Measurements from ENCODE around the gene SLC5A10. TPM values are rescaled to one million over a fixed set of nuclear protein-coding genes. Genes with fewer than 3 reads are reported as not detected.
A peak's percentile ranks its signal among the peaks of the same experiment; 100 is the strongest.
"Not testable (repeated sequence)": the region's sequence is repeated elsewhere in the genome, so short reads cannot be mapped to it uniquely, and the experiment has no call there.

SLC5A10 gene
- total RNA-seq, 4 donors from 2014 or later, result not detected

- Histone ChIP-seq H3K27ac (no peak overlapping the region), H3K4me1 (no peaks in the 10 kb centered on the region), H3K9me3 (no peaks in the 10 kb centered on the region), H3K4me3 (no peak overlapping the region), H3K27me3 (no peaks in the 10 kb centered on the region), H3K36me3 (no peaks in the 10 kb centered on the region)
- peak in 1 of 3 donors; percentile 53 for DNase-seq
- TF ChIP-seq CTCF (IDR thresholded peaks at IDR 0.05) (no peak), POLR2A (IDR thresholded peaks at IDR 0.05) (no peak)
Measured at GRCh38 chr17:19021622-19022083, 69.7 kb downstream of the SLC5A10 start.

GRCh38 chr17:19022128-19022527, 70.2 kb downstream of the SLC5A10 start:
- Histone ChIP-seq H3K36me3 (no peaks in the 10 kb centered on the region), H3K4me3 (no peak overlapping the region), H3K27me3 (no peaks in the 10 kb centered on the region), H3K27ac (no peak overlapping the region), H3K9me3 (no peaks in the 10 kb centered on the region), H3K4me1 (no peaks in the 10 kb centered on the region)
- TF ChIP-seq CTCF (IDR thresholded peaks at IDR 0.05) (no peak), POLR2A (IDR thresholded peaks at IDR 0.05) (no peak)
- no peak for DNase-seq

GRCh38 chr17:19022747-19023146, 70.8 kb downstream of the SLC5A10 start:
- DNase-seq, result no peak
- Histone ChIP-seq H3K9me3 (no peaks in the 10 kb centered on the region), H3K4me1 (no peaks in the 10 kb centered on the region), H3K27ac (no peak overlapping the region), H3K4me3 (no peak overlapping the region), H3K36me3 (no peaks in the 10 kb centered on the region), H3K27me3 (no peaks in the 10 kb centered on the region)
- no peak for TF ChIP-seq POLR2A (IDR thresholded peaks at IDR 0.05)
- no peak for TF ChIP-seq CTCF (IDR thresholded peaks at IDR 0.05)

GRCh38 chr17:19023209-19023999, 71.4 kb downstream of the SLC5A10 start:
- no peak for DNase-seq
- Histone ChIP-seq H3K36me3 (no peaks in the 10 kb centered on the region), H3K9me3 (no peaks in the 10 kb centered on the region), H3K27ac (no peak overlapping the region), H3K4me1 (no peaks in the 10 kb centered on the region), H3K4me3 (no peak overlapping the region), H3K27me3 (no peaks in the 10 kb centered on the region)
- TF ChIP-seq POLR2A (IDR thresholded peaks at IDR 0.05) (no peak), CTCF (IDR thresholded peaks at IDR 0.05) (no peak)

- TF ChIP-seq POLR2A (IDR thresholded peaks at IDR 0.05) (no peak), CTCF (IDR thresholded peaks at IDR 0.05) (no peak)
- Histone ChIP-seq H3K4me3 (no peak overlapping the region), H3K27me3 (no peaks in the 10 kb centered on the region), H3K27ac (no peak overlapping the region), H3K36me3 (no peaks in the 10 kb centered on the region), H3K9me3 (no peaks in the 10 kb centered on the region), H3K4me1 (no peaks in the 10 kb centered on the region)
- DNase-seq, result no peak
Measured at GRCh38 chr17:19024101-19025078, 72.4 kb downstream of the SLC5A10 start.

DNA sequence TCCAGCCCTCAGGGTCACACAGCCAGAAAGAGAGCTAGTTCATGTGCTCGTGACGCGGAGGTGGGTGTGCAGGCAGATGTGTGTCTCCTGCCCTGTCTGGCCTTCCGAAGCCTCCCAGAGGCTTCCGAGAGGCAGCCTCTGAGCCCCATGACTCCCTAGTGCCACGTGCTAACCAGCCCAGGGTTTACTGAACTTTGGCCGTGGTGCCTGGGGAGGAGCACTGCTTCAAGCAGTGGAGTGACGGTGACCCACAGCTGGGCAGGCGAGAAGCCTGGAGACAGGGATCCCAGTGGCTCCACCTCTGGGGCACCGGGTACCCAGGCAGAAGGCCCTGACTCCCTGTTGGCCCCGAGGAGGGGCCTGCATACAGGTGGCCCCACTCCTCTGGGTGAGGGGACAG, 76.7 kb downstream of the SLC5A10 start:
- H3K4me1 ChIP-seq, H3K27ac ChIP-seq, H3K36me3 ChIP-seq, H3K9me3 ChIP-seq, H3K4me3 ChIP-seq, DNase-seq, H3K27me3 ChIP-seq: not testable (repeated sequence)

GRCh38 chr17:19029740-19030139, 77.8 kb downstream of the SLC5A10 start:
- not testable (repeated sequence) for H3K27me3 ChIP-seq, H3K9me3 ChIP-seq, H3K4me3 ChIP-seq, DNase-seq, H3K4me1 ChIP-seq, H3K27ac ChIP-seq, H3K36me3 ChIP-seq

GRCh38 chr17:19030771-19031449, 78.9 kb downstream of the SLC5A10 start:
- H3K4me1 ChIP-seq, H3K9me3 ChIP-seq, H3K27me3 ChIP-seq, H3K27ac ChIP-seq, H3K4me3 ChIP-seq, DNase-seq, H3K36me3 ChIP-seq: not testable (repeated sequence)

Data from Peyer's patch (tissue), 4 donors.